Activated CD4-positive, CD25-positive, alpha-beta regulatory T cell treated with anti-CD3 and anti-CD28 coated beads, Interleukin-2, amount 50 U/mL, for 16 hours (primary cell): ENCODE results near the gene GATA2.

Experiments
- DNase-seq: peaks from one replicate; pipeline ENCODE4 v3.0.0-alpha.2; 2020; ENCODE audit warnings: low read depth, low spot score

The GATA2 gene

DNA sequence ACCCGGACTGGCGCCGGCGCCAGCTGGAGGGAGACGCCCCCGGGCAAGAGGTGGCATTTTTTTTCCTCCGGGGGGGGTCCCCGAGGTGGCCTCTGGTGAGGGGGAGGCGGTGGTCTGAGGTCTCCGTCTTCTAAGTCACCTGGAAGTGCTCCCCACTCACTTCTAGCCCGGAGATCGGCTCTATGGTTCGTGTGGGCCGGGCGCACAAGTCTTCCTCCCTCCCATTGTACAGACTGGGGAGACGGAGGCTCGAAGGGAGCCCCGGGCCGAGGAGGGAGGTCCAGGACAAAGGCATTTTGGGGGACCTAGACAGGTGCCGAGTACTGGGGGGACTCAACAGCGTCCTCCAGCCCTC lies 4.4 kb downstream of the GATA2 start:
- no peak for DNase-seq

DNA sequence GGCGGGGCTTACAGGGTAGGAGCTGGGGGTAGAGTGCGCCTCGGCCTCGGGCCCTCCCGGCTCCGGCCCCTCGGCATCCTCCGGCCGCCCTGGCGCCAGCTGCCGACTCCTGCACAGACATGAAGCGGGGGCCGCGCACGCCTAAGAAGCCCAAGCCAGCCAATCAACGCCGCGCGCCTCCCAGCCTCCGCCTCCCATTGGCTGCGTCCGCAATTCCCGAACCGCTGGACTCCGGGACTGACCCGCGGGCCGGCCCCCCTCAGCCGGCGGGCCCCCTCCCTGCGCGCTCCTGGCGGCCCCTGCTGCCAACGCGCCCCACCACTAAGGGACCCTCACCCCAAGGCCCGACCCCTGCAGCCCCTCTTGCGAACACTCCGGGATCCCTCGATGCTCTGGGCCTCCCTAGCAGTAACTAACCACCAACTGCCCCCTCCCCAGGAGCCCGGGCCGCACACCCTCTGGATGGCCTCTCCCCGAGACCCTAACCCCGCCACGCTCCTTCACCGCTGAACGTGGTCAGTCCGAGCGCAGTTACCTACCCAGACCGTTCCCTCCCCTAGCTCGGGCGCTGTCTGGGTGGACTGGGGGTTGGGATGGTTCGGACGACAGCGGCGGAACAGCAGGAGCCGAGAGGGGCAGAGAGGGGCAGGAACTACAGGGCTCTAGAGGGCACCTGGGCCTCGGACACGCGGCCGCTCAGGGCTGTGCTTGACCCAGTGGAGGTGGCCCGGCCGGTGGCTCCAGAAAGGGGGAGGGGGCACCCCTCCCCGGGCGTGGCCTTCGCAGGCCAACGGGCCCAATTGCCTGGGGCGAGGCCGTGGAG lies 5.0 kb downstream of the GATA2 start:
- DNase-seq: no peak

DNA sequence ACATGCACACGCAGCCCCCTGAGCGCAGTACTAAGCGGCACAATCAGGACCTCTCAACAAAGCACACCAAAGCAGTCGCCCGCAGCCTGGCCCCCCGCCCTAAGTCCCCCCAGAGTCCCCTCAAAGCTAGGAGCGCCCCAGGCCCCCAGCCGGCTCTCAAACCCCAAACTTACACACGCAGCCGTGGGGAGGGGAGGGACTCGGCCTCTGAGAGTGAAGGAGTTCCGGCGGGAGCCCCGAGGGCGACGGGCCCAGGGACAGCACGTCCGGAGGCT lies 5.5 kb downstream of the GATA2 start:
- no peak for DNase-seq

DNA sequence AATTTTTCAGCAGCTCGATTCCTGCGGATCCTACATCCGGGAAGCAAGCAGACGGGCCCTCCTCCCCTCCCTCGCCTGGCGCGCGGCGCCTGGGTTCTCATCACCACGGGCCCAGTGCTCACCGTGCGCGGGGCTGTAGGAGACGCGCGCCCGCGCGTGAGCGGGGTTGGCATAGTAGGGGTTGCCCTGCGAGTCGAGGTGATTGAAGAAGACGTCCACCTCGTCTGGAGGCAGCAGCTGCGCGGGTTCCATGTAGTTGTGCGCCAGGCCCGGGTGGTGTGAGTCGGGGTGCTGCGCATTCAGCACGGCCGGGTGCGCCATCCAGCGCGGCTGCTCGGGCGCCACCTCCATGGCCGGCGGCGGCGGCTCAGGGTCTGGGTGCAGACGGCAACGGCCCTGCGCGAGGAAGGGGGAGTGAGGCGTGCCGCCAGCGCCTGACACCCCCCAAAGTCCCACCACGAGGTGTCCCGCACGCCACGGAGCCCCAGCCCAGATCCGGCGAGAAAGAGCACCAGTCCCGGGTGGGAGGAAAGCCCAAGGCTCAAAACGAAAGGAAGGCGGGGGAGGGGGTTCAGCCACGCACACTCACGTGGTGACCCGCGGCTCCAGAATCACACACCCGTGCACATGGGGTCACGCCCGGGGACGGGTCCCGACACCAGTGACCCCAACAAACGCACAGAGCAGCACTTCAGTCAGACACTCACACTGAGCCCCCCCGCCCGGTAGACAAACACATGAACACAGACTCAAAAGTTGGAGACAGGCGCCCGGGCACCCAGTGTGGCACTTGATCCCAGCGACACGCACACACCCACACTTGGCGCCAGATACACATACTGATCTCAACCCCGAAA lies 6.1 kb downstream of the GATA2 start:
- DNase-seq: no peak

DNA sequence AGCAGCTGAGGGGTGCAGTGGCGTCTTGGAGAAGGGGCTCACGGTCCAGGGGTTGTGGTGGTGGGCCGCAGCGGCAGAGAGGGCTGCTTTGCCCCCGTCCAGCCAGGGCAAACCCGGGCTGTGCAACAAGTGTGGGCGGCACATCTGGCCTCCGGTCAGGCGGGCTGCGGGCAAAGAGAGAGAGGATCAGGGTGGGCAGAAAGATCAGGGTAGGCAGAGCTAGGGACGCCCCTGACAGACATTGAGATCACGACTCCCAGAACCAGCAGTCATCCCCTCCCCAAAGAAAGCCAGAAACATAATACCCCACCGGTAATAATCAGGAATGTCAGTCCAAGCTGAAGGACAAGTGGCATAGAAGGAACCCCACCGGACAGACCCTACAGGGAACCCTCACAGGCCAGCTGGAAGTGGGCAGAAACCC lies 6.8 kb downstream of the GATA2 start:
- no peak for DNase-seq

DNA sequence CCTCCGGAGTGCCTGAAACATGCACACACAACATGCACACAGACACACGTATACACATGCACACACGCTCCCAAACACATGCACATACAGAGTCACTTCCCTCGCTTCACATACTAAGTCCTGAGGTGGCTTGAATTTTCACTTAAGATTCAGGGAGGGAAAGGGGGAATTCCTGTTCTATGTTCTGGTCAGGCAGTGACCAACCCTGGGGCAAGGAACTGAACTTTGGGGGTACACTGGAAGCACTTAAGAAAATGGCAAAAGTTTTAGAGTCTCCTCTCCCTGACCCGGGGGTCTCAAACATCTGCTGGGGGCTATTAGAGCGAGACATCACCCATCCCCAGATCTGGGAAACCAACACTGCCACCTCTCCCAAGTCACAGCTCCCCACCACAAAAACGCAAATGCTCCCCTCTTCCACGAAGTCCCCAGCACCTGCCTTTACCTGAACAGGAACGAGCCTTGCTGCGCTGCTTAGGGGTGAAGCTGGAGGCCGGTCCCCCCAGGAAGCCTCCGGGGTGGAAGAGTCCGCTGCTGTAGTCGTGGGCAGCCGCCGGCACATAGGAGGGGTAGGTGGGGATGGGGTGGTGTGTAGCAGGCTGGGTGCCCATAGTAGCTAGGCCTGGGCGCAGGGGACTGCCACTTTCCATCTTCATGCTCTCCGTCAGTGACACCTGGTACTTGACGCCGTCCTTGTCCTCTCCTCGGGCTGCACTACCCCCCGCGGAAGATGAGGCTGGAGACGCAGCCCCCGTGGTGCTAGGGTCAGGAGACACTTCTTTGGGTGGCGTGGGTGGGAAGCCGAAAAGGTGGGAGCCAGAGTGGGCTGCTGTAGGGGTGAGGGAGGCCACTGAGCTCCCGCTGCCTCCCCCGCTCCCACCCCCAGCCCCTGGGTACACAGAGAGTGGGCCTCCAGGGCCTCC lies 7.5 kb downstream of the GATA2 start:
- DNase-seq: no peak

DNA sequence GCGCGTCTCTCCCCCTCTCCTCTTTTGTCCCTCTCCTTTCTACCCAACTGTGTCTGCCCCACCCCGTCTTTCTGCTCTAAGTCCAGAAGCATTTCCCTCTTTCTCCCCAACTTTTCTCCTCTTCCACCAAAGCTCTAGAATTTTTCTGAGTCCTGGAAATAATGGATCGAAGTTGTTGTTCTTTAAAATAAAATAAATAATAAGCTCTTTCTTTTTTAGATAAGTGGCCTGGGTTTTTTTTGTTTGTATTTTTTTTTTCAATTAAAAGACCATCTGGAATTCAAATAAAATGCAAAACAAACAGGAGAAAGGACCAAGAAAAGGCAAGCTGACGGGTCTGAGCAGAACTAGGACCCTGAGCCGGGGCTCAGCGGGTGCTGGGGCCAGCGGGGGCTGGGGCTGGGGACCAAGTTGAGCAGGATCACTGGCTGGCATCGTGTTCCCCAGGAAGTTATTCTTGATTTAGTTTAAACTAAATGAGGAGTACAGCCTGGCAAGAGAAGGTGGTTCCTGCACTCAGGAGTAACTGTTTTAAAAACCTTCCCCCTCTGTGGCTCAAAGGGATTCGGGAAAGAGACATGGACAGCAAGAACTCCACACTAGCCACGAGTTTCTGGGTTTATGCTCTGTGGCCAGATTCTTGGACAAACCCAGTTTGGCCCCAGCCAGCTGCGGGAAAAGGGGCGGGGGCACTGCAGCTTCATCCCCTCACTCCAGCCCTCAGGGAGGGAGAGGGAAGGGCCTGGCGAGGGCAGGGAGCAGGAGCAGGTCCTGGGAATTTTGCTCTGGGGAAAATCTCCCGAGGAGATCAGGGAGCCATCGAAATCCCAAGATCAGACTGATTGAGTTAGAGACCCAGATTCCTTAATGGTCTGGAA lies 8.4 kb downstream of the GATA2 start:
- DNase-seq: no peak

DNA sequence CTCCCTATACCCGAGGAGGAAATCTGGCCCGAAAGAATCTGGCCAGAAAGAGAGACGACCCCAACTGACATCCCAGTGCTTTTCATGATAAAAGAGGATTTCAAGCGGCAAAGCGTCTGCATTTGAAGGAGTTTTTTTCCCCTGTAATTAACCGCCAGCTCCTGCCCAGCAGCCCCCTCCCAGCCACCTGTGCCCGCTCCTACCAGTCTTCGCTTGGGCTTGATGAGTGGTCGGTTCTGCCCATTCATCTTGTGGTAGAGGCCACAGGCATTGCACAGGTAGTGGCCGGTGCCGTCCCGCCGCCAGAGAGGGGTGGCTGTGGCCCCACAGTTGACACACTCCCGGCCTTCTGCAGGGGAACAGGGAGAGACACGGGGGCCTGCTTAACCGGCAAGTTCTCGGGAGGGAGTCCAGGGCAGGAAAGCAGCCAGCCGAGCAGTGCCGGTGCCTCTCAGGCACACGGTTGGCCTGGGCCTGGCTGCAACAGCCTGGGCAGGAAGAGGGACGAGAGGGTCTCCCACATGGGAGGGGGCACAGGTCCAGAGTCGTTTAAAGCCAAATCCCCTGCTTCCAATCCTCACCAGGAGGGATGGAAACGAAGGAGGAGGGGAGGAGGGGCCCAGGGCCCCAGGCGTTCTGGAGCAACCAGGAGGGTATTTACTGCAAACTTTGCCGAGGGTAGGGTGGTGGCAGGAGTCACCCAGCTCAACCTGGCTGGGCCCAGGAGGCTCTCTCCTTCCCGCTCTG lies 9.2 kb downstream of the GATA2 start:
- DNase-seq: no peak

DNA sequence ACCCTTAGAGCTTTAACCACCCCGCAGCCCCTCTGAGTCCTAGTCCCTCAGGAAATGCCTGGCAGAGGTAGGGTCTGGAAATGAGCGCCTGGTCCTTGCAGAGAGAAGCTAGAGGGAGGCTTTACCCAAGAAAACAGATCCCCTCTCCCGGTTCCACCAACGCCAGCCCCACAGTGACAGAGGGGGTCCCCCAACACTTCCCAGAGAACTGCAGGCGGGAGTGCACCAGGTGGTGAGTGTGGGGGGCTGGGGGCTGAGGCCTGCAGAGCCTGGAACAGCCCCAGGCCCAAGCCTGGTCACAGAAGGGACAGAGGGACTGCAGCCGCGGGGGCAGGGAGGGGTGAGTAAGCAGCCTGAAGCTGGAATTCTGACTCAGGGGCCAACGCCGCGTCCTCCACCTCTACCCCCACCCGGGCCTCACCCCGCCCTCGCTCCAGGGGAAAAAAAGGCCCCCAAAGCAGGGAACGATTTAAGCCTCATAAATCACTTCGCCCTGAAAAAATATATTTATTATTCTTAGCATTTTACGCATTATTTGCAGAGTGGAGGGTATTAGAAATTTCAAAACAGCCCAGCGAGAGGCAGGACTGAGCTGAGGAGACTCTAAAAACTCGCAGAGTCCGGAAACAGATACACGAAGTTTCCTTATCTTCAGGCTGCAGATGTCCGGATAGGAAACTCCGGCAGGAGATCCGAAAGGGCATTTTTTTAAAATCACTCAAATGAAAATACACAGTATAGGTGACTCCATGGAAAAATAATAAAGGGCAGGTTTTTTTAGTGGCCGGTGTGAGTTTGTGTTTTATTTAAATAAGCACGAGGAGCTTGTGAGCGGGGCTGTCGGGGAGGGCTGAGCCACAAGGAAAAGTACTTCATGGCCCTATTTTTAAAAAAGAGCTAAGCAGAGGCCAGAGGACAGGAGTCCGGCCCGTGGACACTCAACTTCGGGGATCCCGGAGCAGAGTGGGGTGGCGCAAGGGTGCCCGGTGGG lies 10.0 kb downstream of the GATA2 start:
- DNase-seq: no peak

DNA sequence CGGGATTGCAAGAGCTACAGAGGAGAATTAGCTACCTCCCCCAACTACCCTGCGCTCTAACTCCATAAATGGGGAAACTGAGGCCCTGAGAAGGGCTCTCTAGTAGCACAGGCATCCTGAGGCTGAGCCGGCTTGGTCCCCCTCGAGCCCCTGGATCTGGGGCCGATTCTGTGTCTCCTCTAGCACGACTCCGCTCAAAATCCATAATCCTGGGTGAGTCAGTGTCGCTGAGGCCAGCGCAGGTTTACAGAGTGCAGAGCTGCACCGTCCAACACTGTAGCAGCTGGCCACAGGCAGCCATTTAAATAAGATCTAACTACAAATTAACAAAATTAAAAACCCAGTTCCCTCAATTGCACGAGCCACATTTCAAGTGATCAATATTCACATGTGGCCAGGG lies 10.8 kb downstream of the GATA2 start:
- no peak for DNase-seq

DNA sequence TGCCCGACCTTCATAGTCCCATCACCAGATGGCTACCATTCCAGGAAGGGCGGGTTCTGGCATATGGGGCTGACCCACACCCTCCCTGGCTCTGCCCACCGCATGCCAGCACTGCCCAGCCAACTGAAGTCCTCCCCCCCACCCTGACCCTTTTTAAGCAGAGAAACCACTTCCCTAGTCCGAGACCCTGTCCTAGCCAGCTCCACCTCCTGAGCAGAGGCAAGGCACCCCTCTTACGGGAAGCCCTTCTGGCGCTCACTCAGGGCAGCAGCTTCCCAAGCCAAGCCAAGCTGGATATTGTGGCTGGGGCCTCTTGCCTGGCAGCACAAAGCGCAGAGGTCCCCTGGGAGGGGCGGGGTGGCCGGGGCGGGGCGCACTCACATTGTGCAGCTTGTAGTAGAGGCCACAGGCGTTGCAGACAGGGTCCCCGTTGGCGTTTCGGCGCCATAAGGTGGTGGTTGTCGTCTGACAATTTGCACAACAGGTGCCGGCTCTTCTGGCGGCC lies 11.5 kb downstream of the GATA2 start:
- no peak for DNase-seq

DNA sequence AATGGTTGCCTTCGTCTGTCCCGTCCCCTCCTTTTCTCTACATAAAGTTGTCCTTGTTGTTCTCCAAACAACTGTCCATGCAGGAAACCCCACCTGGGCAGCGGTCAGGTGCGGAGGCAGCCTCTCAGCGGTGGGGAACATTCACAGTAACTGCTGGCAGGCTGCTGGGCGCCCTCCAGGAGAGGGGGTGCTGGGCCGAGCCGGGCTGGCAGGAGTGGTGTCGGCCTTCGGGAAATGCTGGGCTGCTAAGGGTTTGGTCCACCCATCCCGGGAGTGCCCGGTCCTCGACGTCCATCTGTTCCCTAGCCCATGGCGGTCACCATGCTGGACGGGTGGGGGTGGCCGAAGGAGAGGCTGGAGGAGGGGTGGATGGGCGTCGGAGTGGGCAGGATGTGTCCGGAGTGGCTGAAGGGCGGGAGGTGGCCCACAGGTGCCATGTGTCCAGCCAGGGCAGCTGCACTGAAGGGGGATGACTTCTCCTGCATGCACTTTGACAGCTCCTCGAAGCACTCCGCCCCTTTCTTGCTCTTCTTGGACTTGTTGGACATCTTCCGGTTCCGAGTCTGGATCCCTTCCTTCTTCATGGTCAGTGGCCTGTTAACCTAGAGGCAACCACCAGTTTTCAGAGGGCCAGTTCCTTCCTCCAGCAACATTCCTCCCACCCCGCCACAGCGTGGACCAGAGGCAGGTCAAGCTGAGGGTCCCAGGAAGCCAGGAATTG lies 12.1 kb downstream of the GATA2 start:
- no peak for DNase-seq

DNA sequence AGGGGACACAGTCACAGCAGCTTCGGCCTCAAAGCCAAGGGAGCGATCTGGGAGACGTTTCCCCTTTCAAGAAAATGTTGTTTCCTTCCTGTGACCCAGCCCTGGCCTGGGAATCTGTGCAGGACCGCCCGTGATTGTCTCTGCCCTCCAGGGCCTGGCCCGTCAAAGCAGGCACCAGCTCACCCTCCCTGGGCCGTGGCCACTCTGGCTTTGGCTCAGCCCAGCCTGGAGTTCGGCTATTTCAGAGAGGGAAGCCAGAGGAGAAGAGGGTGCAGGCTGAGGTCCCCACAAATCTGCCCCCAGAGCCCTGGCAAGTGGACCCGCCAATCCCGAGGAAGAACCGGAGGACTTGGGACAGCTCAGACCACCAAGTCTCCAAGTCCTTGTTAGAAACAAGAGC lies 12.7 kb downstream of the GATA2 start:
- no peak for DNase-seq

DNA sequence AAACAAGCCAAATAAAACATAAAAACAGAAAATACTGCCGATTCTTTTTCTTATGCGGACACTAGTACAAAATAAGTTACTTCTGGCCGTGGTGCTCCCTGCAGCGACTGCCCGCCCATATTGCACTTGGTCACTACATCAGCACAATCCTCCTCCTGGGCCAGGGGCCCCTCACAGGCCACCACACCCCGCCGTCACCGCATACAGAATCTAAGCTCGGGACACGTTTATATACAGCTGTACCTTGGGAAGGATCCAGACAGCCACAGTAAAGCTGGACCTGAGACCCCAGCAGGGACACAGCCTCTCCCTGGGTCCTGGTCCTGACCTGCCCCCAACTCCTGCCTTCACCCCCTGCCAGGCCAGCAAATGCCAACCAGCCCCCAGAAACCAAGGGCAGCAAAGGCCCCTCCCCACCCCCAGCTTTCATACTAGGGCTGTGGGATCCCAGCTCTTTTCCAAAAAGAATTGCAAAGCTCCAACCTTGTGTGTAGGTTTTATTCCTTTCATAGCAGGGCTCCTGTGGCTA lies 13.4 kb downstream of the GATA2 start:
- DNase-seq: no peak

DNA sequence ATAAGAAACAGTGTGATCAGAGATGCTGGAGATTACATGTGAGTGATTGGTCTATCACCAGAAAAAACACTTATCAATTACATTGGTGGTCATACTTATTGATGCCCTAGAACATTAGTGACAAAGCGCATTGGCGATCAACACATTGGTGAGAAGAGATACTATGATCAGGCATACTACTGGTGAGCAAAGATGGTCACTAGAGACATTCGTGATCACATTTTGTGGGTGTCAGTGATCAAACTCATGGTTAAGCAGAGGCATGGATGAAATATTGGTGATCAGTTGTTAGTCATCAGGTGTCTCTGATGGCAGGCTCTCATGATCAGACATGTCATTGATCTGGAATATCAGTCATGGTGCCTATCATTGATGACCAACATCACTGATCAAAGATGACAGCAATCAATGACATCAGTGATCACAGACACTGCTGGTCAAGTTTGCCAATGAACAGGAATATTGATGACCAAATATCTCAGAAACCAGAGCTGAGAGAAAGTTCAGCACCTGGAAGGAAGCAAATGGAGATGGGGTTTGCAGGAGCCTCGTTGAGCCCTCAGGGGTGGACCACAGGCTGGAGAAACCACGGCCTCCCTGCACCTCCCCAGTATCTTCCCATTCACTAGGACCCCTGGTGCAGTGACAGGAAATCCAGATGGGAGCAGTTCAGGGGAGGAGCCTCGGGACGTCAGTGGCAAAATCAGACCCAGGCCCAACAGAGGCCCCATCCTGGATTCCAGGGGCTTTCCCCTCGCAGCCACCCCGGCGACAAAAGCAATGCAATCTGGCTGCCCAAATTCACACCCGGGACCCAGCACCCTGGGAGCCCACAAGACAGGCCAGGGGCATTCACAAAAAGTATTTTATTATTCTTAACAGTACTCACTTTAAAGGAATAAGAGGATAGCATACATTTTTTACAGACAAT lies 14.2 kb downstream of the GATA2 start:
- no peak for DNase-seq

DNA sequence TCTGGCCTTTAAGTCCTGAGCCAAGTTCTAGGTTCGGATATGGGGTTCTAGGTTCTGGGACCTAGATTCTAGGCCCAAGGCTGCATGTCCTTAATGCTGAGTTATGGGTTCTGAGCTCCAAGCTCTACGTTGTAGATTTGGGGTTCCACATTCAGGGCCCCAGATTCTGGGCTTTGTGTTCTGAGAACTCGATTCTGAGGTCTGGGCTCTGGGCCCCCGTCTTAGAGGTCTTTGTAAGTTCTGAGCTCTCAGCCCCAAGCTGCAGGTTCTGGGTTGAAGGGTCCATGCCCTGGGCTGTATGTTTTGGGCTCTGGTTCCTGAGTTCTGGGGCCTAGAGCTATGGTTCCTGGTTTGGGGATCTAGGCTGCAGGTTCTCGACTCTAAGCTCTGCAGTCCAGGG lies 16.3 kb downstream of the GATA2 start:
- DNase-seq: no peak

DNA sequence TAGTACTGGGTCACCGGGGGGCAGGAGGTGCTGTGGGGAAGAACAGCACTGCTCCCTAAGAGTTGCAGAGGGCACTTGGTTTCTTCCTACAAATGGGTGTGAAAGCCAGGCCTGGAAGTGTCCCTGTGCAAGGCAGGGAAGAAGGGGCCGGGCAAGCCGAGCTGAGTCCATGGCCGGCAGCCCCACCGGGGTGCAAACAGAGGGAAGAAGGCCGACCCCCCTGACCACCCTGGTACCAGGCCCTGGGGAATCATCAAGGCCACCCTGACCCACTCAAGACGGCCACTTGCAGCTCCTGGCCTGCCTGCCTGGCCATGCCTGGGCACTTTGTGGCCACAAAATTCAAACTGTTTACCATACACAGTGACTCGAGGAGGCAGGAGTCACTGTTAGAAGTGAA lies 17.6 kb downstream of the GATA2 start:
- no peak for DNase-seq
